PC-3 (cell line): ENCODE results near the gene GADL1. TPM values are rescaled to one million over a fixed set of nuclear protein-coding genes. Genes with fewer than 3 reads are reported as not detected.

Experiments
- ATAC-seq: fragments of 200-7000 bp; cut with Tn5 transposase; 2 replicates; pipeline ENCODE4 v1.9.1; 2020; ENCODE audit warnings: mild to moderate bottlenecking, moderate library complexity
- BruUV-seq: library from RNA; stranded (reverse); fragments of 400-500 nt; replicated peaks from 2 replicates; lab custom pipeline; 2021; lab: Mats Ljungman, UMichigan
- CTCF ChIA-PET: fragments of 300-600 bp; sonication (Branson Sonifier 250); formaldehyde crosslinking; loops from one replicate; lab custom pipeline; 2022; ENCODE audit warnings: antibody characterized with exemption; lab: Charles Lee
- POLR2A ChIA-PET: fragments of 300-600 bp; sonication (Branson Sonifier 250); formaldehyde crosslinking; loops from one replicate; lab custom pipeline; 2022; ENCODE audit warnings: antibody characterized with exemption; ENCODE audit not compliant: unreplicated experiment; lab: Charles Lee
- DNase-seq: peaks from one replicate; pipeline ENCODE4 v3.0.0-alpha.2; 2015
- H2AFZ ChIP-seq: fragments of 300-600 bp; sonication (generic); 2 replicates; pipeline ENCODE4 v1.6.0; 2016; ENCODE audit warnings: antibody characterized with exemption, low read length
- H3F3A ChIP-seq: fragments of 300-600 bp; sonication (generic); one replicate; pipeline ENCODE4 v1.6.0; 2017; ENCODE audit warnings: antibody characterized with exemption, low read length, control low read depth, mild to moderate bottlenecking; ENCODE audit not compliant: unreplicated experiment
- H3K27ac ChIP-seq: fragments of 300-600 bp; sonication (generic); 2 replicates; pipeline ENCODE4 v1.5.1; 2016; ENCODE audit warnings: mild to moderate bottlenecking, low read length
- H3K27me3 ChIP-seq: fragments of 300-600 bp; sonication (generic); 2 replicates; pipeline ENCODE4 v1.6.1; 2016; ENCODE audit warnings: low read length, mixed read lengths
- H3K36me3 ChIP-seq: fragments of 300-600 bp; sonication (generic); 2 replicates; pipeline ENCODE4 v1.6.1; 2016; ENCODE audit warnings: low read depth, mixed run types, low read length, mixed read lengths
- H3K4me1 ChIP-seq: fragments of 300-600 bp; sonication (generic); 2 replicates; pipeline ENCODE4 v1.5.1; 2016; ENCODE audit warnings: low read length; ENCODE audit not compliant: insufficient read depth
- H3K4me2 ChIP-seq: fragments of 300-600 bp; sonication (generic); 2 replicates; pipeline ENCODE4 v1.6.0; 2016; ENCODE audit warnings: low read length
- H3K4me3 ChIP-seq: fragments of 300-600 bp; sonication (generic); 2 replicates; pipeline ENCODE4 v1.5.1; 2016; ENCODE audit warnings: mild to moderate bottlenecking, low read length, mixed read lengths
- H3K79me2 ChIP-seq: fragments of 300-600 bp; sonication (generic); 2 replicates; pipeline ENCODE4 v1.6.1; 2017; ENCODE audit warnings: low read length, mixed read lengths
- H3K9ac ChIP-seq: fragments of 300-600 bp; sonication (generic); 2 replicates; pipeline ENCODE4 v1.6.0; 2016; ENCODE audit warnings: mild to moderate bottlenecking, low read length
- H3K9me2 ChIP-seq: fragments of 300-600 bp; sonication (generic); replicated peaks from 2 replicates; pipeline ENCODE4 v1.6.1; 2016; ENCODE audit warnings: mixed run types, low read length, mixed read lengths
- H3K9me3 ChIP-seq: fragments of 300-600 bp; sonication (generic); 2 replicates; pipeline ENCODE4 v1.6.1; 2016; ENCODE audit warnings: low read length, mixed read lengths
- H4K20me1 ChIP-seq: fragments of 300-600 bp; sonication (generic); 2 replicates; pipeline ENCODE4 v1.6.1; 2016; ENCODE audit warnings: low read length, mixed read lengths
- CTCF ChIP-seq: fragments of 300-600 bp; sonication (generic); conservative IDR thresholded peaks from 2 replicates; pipeline ENCODE4 v1.5.1; 2017; ENCODE audit warnings: antibody characterized with exemption, low read depth, mild to moderate bottlenecking, low read length
- EZH2 ChIP-seq: fragments of 300-600 bp; sonication (generic); IDR thresholded peaks from one replicate; pipeline ENCODE4 v1.6.1; 2017; ENCODE audit warnings: antibody characterized with exemption, mild to moderate bottlenecking, low read length; ENCODE audit not compliant: unreplicated experiment
- EZH2phosphoT487 ChIP-seq: fragments of 300-600 bp; sonication (generic); IDR thresholded peaks from 2 replicates; pipeline ENCODE4 v1.6.1; 2018; ENCODE audit warnings: mild to moderate bottlenecking, antibody characterized with exemption, low read length, borderline replicate concordance
- intact Hi-C: fragments of 100-400 bp; cut with micrococcal nuclease; formaldehyde crosslinking; loops from 2 replicates; pipeline ENCODE4 v1.9.0; 2023
- total RNA-seq: library from RNA; depleted of rRNA; stranded (reverse); fragments of >200 nt; gene quantifications from 2 replicates; pipeline ENCODE4 v1.2.3, GENCODE V29; 2014

GADL1 gene
- total RNA-seq, 1 experiment from 2014 or later, result not detected

DNA sequence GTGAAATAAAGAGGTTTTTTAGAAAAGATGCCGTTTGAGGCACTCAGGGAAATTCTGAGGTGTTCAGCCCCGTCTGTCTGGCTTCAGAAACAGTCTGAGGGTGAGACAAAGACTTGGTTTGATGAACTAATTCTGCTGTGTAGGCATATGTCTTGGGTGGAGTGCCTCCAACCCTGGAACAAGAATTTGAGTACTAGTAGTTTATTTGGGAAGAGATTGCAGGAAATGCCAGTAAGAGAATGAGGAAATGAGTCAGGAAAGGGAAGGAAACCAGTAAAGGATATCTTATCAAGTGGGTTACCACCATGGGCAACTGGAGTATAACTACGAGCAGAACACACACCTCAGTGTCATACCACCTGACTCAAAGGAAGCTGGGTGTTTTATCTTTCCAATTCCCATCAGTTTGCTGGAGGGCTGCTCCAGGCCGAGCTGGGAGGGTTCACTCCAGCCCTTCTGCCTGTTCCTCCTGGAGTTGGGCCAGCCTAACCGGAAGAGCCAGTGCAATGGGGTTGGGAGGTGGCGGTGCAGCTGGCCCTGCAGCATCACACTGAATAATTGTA is 212.7 kb downstream of the GADL1 start:
- H3K27ac ChIP-seq, result peak overlapping the region; percentile 77
- peak; percentile 90 for DNase-seq
- peak overlapping the region; percentile 45 for H3K4me2 ChIP-seq

GRCh38 chr3:30680789-30681648 is 213.4 kb downstream of the GADL1 start:
- TF ChIP-seq EZH2, result no peak
- H3K79me2 ChIP-seq, result peaks cover 61% of the 10 kb centered on the region
- intact Hi-C loops, result loop anchor here (10.0 kb wide), 1 partner anchor 396 kb away; no protein-coding TSS in a partner anchor
- H3K36me3 ChIP-seq, result peaks cover 53% of the 10 kb centered on the region
- CTCF ChIA-PET, result no interaction called here
- no peak for ATAC-seq
- H3K27me3 ChIP-seq, result no peaks in the 10 kb centered on the region
- H3K9me3 ChIP-seq, result no peaks in the 10 kb centered on the region
- peak overlapping the region; percentile 77 for H3K27ac ChIP-seq
- peaks cover 49% of the 10 kb centered on the region for H3K4me1 ChIP-seq
- no peak overlapping the region for H3K4me3 ChIP-seq
- POLR2A ChIA-PET, result no interaction called here
- H4K20me1 ChIP-seq, result no peaks in the 10 kb centered on the region
- peak overlapping the region; percentile 45 for H3K4me2 ChIP-seq
- BruUV-seq, result no TSS peak
- H3K9ac ChIP-seq, result peak overlapping the region; percentile 28
- no peak overlapping the region for H2AFZ ChIP-seq
- peaks cover 11% of the 10 kb centered on the region for H3F3A ChIP-seq
- no peak for DNase-seq
- H3K9me2 ChIP-seq, result no peaks in the 10 kb centered on the region

More for the DNA sequence above, 212.7 kb downstream of the GADL1 start:
- ChIA-PET CTCF (interaction anchor here (0.8 kb wide), 1 partner anchor 11 kb away, joined by 3 read pairs; no protein-coding TSS in a partner anchor), POLR2A (interaction anchor here (0.7 kb wide), 1 partner anchor 1059 kb away, joined by 4 read pairs; no protein-coding TSS in a partner anchor)
- peak; percentile 94 for ATAC-seq
- H3K9me2 ChIP-seq, result no peaks in the 10 kb centered on the region
- intact Hi-C loops, result loop anchor here (10.0 kb wide), 1 partner anchor 397 kb away; no protein-coding TSS in a partner anchor
- peaks cover 62% of the 10 kb centered on the region for H3K79me2 ChIP-seq
- BruUV-seq, result no TSS peak
- no peak overlapping the region for H2AFZ ChIP-seq
- TF ChIP-seq EZH2phosphoT487 (no peak), EZH2 (no peak), CTCF (no peak)
- H3K9ac ChIP-seq, result peak overlapping the region; percentile 28
- peaks cover 11% of the 10 kb centered on the region for H3F3A ChIP-seq
- no peaks in the 10 kb centered on the region for H3K27me3 ChIP-seq
- peaks cover 42% of the 10 kb centered on the region for H3K4me1 ChIP-seq
- H4K20me1 ChIP-seq, result no peaks in the 10 kb centered on the region
- H3K9me3 ChIP-seq, result no peaks in the 10 kb centered on the region
- peaks cover 57% of the 10 kb centered on the region for H3K36me3 ChIP-seq
- H3K4me3 ChIP-seq, result no peak overlapping the region

- Histone ChIP-seq H3K4me3 (no peak overlapping the region), H3F3A (peaks cover 11% of the 10 kb centered on the region), H3K4me1 (peaks cover 53% of the 10 kb centered on the region), H3K36me3 (peaks cover 56% of the 10 kb centered on the region), H2AFZ (no peak overlapping the region), H4K20me1 (no peaks in the 10 kb centered on the region), H3K4me2 (no peak overlapping the region), H3K9me3 (no peaks in the 10 kb centered on the region), H3K79me2 (peaks cover 49% of the 10 kb centered on the region), H3K27ac (no peak overlapping the region), H3K9ac (no peak overlapping the region), H3K27me3 (no peaks in the 10 kb centered on the region), H3K9me2 (no peaks in the 10 kb centered on the region)
- ATAC-seq, result no peak
- no peak for TF ChIP-seq EZH2phosphoT487
- TF ChIP-seq CTCF, result no peak
- TF ChIP-seq EZH2, result no peak
- no peak for DNase-seq
- BruUV-seq, result no TSS peak
- ChIA-PET POLR2A (interaction anchor here (0.5 to 0.6 kb wide), 2 partner anchors 31 to 65 kb away, joined by 3 read pairs; no protein-coding TSS in a partner anchor), CTCF (interaction anchor here (0.7 kb wide), 1 partner anchor 42 kb away, joined by 3 read pairs; no protein-coding TSS in a partner anchor)
- intact Hi-C loops, result no loop called here
Measured at GRCh38 chr3:30679045-30679444, 215.4 kb downstream of the GADL1 start.
